HG03575 (cell line): ENCODE measurements around the gene SNUPN.
A peak's percentile ranks its signal among the peaks of the same experiment; 100 is the strongest.
"Not testable (repeated sequence)": the region's sequence is repeated elsewhere in the genome, so short reads cannot be mapped to it uniquely, and the experiment has no call there.

Experiments
- ATAC-seq: cut with Tn5 transposase; IDR thresholded peaks from one replicate; pipeline ENCODE4 v1.9.1; 2021; ENCODE audit not compliant: unreplicated experiment, insufficient number of reproducible peaks, low FRiP score; ENCODE audit errors: extremely low read depth

The SNUPN gene

GRCh38 chr15:75639709-75640482, 14.4 kb upstream of the SNUPN start, which contains the start of gene IMP3:
IMP3 (minus strand) TSS chr15:75640224; CDS start chr15:75640168, 56 bp downstream.
- ATAC-seq: peak; percentile 61

- no peak for ATAC-seq
These were observed 13.7 kb upstream of the SNUPN start for GRCh38 chr15:75639191-75639708.

- no peak for ATAC-seq
These were observed 11.9 kb upstream of the SNUPN start for GRCh38 chr15:75637245-75638009.

GRCh38 chr15:75636026-75636425, 10.5 kb upstream of the SNUPN start:
- no peak for ATAC-seq

- ATAC-seq: not testable (repeated sequence)
These were observed 8.4 kb upstream of the SNUPN start for GRCh38 chr15:75633922-75634321.

GRCh38 chr15:75631935-75632334, 6.4 kb upstream of the SNUPN start:
- ATAC-seq: no peak

GRCh38 chr15:75622505-75622904, 3.0 kb downstream of the SNUPN start:
- ATAC-seq: no peak

GRCh38 chr15:75620841-75621391, 4.6 kb downstream of the SNUPN start:
- no peak for ATAC-seq

GRCh38 chr15:75620058-75620820, 5.3 kb downstream of the SNUPN start:
- no peak for ATAC-seq

- no peak for ATAC-seq
These were observed 8.8 kb downstream of the SNUPN start for GRCh38 chr15:75616766-75617165.

GRCh38 chr15:75606711-75607699, 18.5 kb downstream of the SNUPN start:
- ATAC-seq: no peak

- ATAC-seq: no peak
These were observed 19.5 kb downstream of the SNUPN start for GRCh38 chr15:75606026-75606425.

GRCh38 chr15:75599401-75599800, 26.1 kb downstream of the SNUPN start:
- ATAC-seq: no peak

GRCh38 chr15:75598361-75598760, 27.2 kb downstream of the SNUPN start:
- no peak for ATAC-seq

GRCh38 chr15:75597667-75598341, 27.7 kb downstream of the SNUPN start:
- no peak for ATAC-seq

- ATAC-seq: no peak
These were observed 28.7 kb downstream of the SNUPN start for GRCh38 chr15:75596703-75597345.

GRCh38 chr15:75594276-75594675, 31.2 kb downstream of the SNUPN start:
- no peak for ATAC-seq
